ENCODE measurements around the gene PEX7.
"Not testable (repeated sequence)": the region's sequence is repeated elsewhere in the genome, so short reads cannot be mapped to it uniquely, and the experiment has no call there.

The PEX7 gene

GRCh38 chr6:136822376-136823127 is at the start of gene PEX7:
TSS of gene PEX7 (plus strand) at chr6:136822592. CDS start at chr6:136822666, 74 bp downstream.
- DNase-seq = peak; percentile 10

- no peak for DNase-seq
These were observed 49.5 kb upstream of the PEX7 start for GRCh38 chr6:136772685-136773472.

- DNase-seq = no peak
These were observed 49.0 kb upstream of the PEX7 start for GRCh38 chr6:136773473-136773796.

GRCh38 chr6:136774228-136775041 is 48.0 kb upstream of the PEX7 start:
- no peak for DNase-seq

GRCh38 chr6:136775081-136775480 is 47.3 kb upstream of the PEX7 start:
- no peak for DNase-seq

- no peak for DNase-seq
These were observed 46.8 kb upstream of the PEX7 start for GRCh38 chr6:136775548-136775947.

GRCh38 chr6:136777651-136778050 is 44.7 kb upstream of the PEX7 start:
- DNase-seq = no peak

- no peak for DNase-seq
These were observed 42.7 kb upstream of the PEX7 start for GRCh38 chr6:136779682-136780081.

GRCh38 chr6:136780972-136781371 is 41.4 kb upstream of the PEX7 start:
- no peak for DNase-seq

GRCh38 chr6:136782021-136782770 is 40.2 kb upstream of the PEX7 start:
- no peak for DNase-seq

GRCh38 chr6:136783021-136783420 is 39.4 kb upstream of the PEX7 start:
- DNase-seq = no peak

- DNase-seq = no peak
These were observed 38.7 kb upstream of the PEX7 start for GRCh38 chr6:136783495-136784270.

GRCh38 chr6:136784271-136784664 is 38.1 kb upstream of the PEX7 start:
- DNase-seq = no peak

GRCh38 chr6:136784910-136785746 is 37.3 kb upstream of the PEX7 start:
- no peak for DNase-seq

GRCh38 chr6:136786658-136787057 is 35.7 kb upstream of the PEX7 start:
- DNase-seq = no peak

GRCh38 chr6:136787726-136788068 is 34.7 kb upstream of the PEX7 start:
- no peak for DNase-seq

GRCh38 chr6:136788069-136788902 is 34.1 kb upstream of the PEX7 start:
- DNase-seq = no peak

GRCh38 chr6:136789440-136789839 is 33.0 kb upstream of the PEX7 start:
- not testable (repeated sequence) for DNase-seq

- no peak for DNase-seq
These were observed 31.7 kb upstream of the PEX7 start for GRCh38 chr6:136790411-136791295.

All from cortex of kidney (tissue), 1 donor.